Embryonic facial prominence (tissue), 1 donor: ENCODE measurements around the gene ZNF761.
A peak's percentile ranks its signal among the peaks of the same experiment; 100 is the strongest.
"Not testable (repeated sequence)": the region's sequence is repeated elsewhere in the genome, so short reads cannot be mapped to it uniquely, and the experiment has no call there.

Experiments
- DNase-seq: peaks from one replicate; pipeline ENCODE4 v3.0.0-alpha.2; 2016; ENCODE audit errors: extremely low spot score

Gene ZNF761

GRCh38 chr19:53431399-53432087 lies at the start of gene ZNF761:
ZNF761 (plus strand) TSS chr19:53431984; CDS start chr19:53447269, 15,285 bp downstream.
- peak; percentile 84 for DNase-seq

- DNase-seq, result no peak
These were observed 43.6 kb upstream of the ZNF761 start for GRCh38 chr19:53388168-53388567.

- no peak for DNase-seq
These were observed 42.9 kb upstream of the ZNF761 start for GRCh38 chr19:53388904-53389303.

GRCh38 chr19:53389571-53389970 lies 42.2 kb upstream of the ZNF761 start:
- no peak for DNase-seq

GRCh38 chr19:53389978-53390377 lies 41.8 kb upstream of the ZNF761 start:
- no peak for DNase-seq

GRCh38 chr19:53394522-53394973 lies 37.2 kb upstream of the ZNF761 start:
- DNase-seq, result no peak

- DNase-seq, result peak; percentile 80
These were observed 36.6 kb upstream of the ZNF761 start, which contains the start of gene ZNF765 for GRCh38 chr19:53394974-53395839. ZNF765 (plus strand) TSS chr19:53395149; CDS start chr19:53398016, 2,867 bp downstream.

- DNase-seq, result not testable (repeated sequence)
These were observed 35.8 kb upstream of the ZNF761 start for GRCh38 chr19:53395840-53396524.

GRCh38 chr19:53396525-53396868 lies 35.3 kb upstream of the ZNF761 start:
- DNase-seq, result no peak

- DNase-seq, result not testable (repeated sequence)
These were observed 33.9 kb upstream of the ZNF761 start for GRCh38 chr19:53397918-53398317.

- no peak for DNase-seq
These were observed 22.1 kb upstream of the ZNF761 start for GRCh38 chr19:53409505-53410204.

- DNase-seq, result not testable (repeated sequence)
These were observed 11.1 kb upstream of the ZNF761 start for GRCh38 chr19:53420520-53421315.

GRCh38 chr19:53422551-53422950 lies 9.2 kb upstream of the ZNF761 start:
- no peak for DNase-seq

- DNase-seq, result not testable (repeated sequence)
These were observed 8.7 kb upstream of the ZNF761 start for GRCh38 chr19:53423074-53423473.

GRCh38 chr19:53423680-53424079 lies 8.1 kb upstream of the ZNF761 start:
- DNase-seq, result not testable (repeated sequence)

- peak; percentile 43 for DNase-seq
These were observed 6.7 kb upstream of the ZNF761 start for GRCh38 chr19:53424968-53425597.

- DNase-seq, result no peak
These were observed 391 bp downstream of the ZNF761 start for GRCh38 chr19:53432088-53432661.

GRCh38 chr19:53443809-53444208 lies 12.0 kb downstream of the ZNF761 start:
- not testable (repeated sequence) for DNase-seq

GRCh38 chr19:53447196-53447595 lies 15.4 kb downstream of the ZNF761 start:
- not testable (repeated sequence) for DNase-seq

- DNase-seq, result no peak
These were observed 24.0 kb downstream of the ZNF761 start for GRCh38 chr19:53455828-53456227.
